HL-60/S4 treated with phorbol 12-myristate 13-acetate at 8.2 ng/mL for 4 days and 3 days (cell line): ENCODE results near the gene WBP2.
"Not testable (repeated sequence)": the region's sequence is repeated elsewhere in the genome, so short reads cannot be mapped to it uniquely, and the experiment has no call there.

Experiments
- in situ Hi-C: fragments of 300-500 bp; cut with MboI; formaldehyde crosslinking; loops from 2 replicates; pipeline ENCODE4 v1.15.0; 2022; ENCODE audit warnings: low sequenced_read_pairs

Gene WBP2

GRCh38 chr17:75818326-75818885 lies 36.7 kb downstream of the WBP2 start:
- in situ Hi-C loops: no loop called here

GRCh38 chr17:75817571-75817970 lies 37.6 kb downstream of the WBP2 start:
- in situ Hi-C loops: no loop called here

DNA sequence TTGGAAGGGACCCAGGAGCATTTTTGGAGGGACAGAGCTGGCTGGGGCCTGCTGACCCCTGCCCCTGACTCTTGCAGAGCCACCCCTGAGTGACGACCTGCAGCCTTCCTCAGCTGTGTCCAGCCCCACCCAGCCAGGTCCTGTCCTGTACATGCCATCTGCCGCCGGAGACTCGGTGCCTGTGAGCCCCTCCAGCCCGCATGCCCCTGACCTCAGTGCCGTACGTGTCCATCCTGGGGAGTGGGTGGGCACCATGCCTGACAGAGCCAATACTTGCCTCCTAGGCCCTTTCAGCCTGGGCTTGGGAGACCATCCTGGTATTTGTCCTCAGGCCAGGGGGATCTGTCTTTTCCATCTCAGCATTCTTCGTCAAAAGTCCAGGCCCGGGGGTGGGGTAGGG lies 38.4 kb downstream of the WBP2 start:
- in situ Hi-C loops: no loop called here

- in situ Hi-C loops: no loop called here
These were observed 39.7 kb downstream of the WBP2 start for GRCh38 chr17:75815399-75815798.

- in situ Hi-C loops: no loop called here
These were observed 40.2 kb downstream of the WBP2 start for GRCh38 chr17:75814900-75815373.

DNA sequence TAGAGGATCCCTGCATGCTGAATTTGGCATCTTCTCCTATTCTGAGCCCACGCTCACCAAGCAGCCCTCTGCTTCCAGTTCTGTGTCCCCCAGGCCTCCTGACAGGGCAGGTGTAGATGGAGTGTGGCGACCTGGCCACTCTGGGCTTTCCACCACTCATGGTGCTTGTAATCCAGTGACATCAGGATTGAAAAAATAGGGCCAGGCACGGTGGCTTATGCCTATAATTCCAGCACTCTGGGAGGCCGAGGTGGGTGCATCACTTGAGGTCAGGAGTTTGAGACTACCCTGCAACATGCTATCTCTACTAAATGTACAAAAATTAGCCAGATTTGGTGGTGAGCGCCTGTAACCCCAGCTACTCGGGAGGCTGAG lies 41.1 kb downstream of the WBP2 start:
- in situ Hi-C loops: no loop called here

DNA sequence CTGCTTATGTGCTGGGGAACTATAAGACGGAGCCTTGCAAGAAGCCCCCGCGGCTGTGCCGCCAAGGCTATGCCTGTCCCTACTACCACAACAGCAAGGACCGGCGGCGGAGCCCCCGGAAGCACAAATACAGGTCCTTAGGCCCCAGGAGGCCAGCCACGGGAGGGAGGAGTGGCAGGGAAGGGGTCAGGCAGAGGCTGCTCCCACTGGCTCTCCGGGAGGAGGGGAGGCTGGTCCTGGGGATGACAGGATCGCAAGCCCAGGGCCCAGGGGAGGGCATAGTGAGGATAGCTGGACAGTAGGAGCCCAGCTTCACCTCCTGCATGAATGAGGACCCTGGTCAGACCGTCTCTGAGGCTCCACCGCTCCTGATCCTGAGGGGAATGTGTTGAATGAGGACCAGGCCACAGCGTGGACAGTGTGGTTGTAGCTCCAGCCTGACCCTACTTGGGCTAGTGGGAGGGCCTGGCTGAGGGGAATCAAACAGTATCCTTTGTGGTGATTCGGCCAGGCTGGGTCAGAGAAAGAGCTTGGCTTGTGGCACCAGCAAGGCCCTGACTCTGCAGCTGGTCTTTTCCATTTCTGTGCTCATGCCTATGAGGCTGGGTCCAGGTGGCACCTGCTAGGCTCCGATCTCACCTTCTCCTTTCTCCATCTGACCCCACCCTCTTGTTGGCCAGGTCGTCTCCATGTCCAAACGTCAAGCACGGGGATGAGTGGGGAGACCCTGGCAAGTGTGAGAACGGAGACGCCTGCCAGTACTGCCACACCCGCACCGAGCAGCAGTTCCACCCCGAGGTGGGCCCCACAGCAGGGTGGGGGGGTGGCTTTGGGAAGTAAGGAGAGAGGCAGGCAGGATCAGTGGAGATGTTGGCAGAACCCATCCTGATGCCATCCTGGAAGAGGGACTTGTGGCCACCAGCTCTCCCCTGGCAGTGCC lies 41.8 kb downstream of the WBP2 start:
- in situ Hi-C loops: no loop called here

DNA sequence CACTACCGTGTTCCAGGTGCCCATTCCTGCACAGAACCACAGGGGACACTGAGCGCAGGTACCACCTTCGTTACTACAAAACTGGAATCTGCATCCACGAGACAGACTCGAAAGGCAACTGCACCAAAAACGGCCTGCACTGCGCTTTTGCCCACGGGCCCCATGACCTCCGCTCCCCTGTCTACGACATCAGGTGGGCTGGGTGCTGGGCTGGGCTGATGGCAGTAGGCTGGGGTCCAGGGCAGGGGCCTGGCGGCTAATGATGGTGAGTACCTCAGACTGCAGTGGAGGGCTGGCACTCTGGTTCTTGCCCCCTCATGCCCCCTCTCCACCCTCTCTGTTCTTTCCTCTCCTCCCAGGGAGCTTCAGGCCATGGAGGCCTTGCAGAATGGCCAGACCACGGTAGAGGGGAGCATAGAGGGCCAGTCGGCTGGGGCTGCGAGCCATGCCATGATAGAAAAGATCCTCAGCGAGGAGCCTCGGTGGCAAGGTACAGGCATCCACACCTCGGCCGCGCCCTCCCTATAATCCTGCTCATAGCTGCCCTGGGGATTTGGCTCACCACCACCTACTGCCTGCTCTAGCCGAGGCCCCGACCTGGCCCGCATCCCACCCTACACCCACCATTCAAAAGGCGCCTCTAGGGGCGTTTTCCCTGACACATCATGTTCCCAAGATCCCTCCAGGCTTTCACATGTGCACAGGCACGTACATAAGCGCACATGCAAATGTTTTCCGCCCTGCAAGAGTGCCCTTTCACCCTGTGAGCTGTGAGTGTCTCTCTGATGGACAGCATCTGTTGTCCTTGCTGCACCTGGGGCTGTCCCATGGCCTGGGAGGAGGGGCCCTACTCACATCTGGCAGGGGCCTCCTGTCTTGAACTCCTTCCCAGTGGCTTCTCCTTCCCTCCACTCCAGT lies 42.8 kb downstream of the WBP2 start:
- in situ Hi-C loops: no loop called here

GRCh38 chr17:75811174-75811573 lies 44.0 kb downstream of the WBP2 start:
- in situ Hi-C loops: no loop called here

DNA sequence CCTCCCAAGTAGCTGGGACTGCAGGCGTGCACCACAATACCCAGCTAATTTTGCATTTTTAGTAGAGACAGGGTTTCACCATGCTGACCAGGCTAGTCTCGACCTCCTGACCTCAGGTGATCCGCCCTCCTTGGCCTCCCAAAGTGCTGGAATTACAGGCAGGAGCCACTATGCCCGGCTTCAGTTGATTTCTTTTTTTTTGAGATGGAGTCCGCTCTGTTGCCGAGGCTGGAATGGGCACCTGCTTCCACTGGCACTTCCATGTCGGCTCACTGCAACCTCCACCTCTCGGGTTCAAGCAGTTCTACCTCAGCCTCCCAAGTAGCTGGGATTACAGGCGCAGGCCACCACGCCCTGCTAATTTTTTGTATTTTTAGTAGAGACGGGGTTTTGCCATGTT lies 44.4 kb downstream of the WBP2 start:
- in situ Hi-C loops: not testable (repeated sequence)

DNA sequence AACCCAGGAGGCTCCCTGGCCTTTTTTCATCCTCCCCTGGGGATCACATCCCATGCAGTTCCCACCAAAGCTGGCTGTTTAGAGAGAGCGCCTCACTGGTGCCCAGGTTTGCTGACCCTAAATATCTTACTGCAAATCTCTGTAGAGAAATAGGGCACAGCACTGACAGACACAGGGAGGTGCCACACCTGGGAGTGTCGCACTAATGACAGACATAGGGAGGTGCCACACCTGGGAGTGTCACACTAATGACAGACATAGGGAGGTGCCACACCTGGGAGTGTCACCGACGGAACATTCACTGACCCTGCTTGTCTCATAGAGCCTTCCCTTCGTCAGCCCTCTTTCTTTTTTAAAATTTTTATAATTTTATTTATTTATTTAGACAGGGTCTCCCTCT lies 44.9 kb downstream of the WBP2 start:
- in situ Hi-C loops: no loop called here

GRCh38 chr17:75809631-75810111 lies 45.5 kb downstream of the WBP2 start:
- in situ Hi-C loops: no loop called here

DNA sequence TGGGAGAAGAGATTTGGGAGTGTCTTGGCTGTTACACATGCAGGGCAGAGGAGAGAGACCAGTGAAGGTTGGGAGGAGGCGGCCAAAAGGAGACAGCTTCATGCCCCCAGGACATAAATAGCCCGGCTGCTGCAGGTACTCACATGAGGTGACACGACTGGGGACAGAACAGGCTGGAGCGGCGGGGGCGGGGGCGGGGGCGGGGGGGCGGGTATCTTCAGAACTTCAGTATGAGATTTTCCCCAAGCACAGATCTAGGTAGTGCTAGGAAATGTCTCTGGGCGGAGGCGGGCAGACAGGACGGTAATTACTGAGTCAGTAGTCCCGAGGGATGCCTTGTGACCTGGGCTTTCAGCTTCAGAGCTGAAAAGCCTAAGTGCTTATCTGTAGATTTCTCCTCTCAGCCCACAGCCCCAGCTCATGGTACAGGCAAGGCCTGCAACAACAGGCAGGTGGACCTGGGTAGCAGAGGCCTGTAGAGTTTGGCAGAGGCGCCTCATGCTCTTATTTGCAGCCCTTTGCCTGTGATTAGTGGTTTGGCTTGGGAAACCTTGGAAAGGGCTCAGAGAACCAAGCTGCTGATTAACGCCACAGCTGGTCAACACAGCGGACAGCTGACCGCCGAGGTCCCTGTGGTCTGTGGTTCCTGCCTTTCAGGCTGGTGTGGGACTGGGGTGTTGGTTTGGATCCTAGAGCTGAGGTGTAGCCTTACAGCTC lies 46.1 kb downstream of the WBP2 start:
- in situ Hi-C loops: no loop called here

DNA sequence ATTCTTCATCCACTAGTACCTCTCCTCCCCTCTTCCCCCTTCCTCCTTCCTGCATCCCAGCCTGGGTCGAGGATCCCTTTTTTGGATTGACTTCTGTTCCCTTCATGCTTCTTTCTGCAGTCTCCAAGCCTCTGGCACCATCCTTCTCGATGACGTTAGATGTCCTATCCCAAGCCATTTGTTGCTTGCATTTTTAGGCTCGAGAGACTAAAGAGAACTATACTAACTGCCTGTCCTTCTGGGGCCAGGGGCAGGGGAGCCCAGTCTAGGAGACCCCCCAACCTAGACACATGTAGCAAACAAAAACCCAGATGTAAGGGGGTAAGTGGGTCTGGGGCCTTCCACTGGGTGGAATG lies 46.6 kb downstream of the WBP2 start:
- in situ Hi-C loops: no loop called here

GRCh38 chr17:75807861-75808260 lies 47.3 kb downstream of the WBP2 start:
- in situ Hi-C loops: no loop called here

DNA sequence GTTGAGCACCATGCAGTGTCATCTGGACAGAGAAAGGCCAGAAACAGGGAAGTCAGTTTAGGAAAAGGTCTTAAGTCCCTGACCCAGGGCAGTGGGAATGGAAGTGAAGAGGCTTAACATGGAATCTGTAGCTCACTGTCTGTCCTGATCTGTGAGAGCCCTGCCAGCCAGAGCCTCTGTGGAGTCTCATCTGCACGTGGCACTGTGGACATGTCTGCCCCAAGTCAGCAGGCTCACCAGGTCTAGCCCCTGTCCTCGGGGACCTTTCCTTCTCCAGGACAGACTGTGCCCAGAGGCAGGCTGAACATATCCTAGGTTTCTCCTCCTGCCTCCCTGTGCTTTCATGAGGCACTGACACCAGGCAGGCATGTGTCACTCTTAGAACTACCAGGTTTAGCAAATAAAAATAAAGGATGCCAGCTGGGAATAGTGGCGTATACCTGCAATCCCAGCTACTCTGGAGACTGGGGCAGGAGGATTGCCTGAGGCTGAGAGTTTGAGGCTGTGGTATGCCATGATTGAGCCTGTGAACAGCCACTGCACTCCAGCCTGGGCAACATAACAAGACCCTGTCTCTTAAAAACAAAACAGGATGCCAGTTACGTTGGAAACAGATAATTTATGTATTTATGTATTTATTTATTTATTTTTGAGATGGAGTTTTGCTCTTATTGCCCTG lies 48.2 kb downstream of the WBP2 start:
- in situ Hi-C loops: no loop called here

DNA sequence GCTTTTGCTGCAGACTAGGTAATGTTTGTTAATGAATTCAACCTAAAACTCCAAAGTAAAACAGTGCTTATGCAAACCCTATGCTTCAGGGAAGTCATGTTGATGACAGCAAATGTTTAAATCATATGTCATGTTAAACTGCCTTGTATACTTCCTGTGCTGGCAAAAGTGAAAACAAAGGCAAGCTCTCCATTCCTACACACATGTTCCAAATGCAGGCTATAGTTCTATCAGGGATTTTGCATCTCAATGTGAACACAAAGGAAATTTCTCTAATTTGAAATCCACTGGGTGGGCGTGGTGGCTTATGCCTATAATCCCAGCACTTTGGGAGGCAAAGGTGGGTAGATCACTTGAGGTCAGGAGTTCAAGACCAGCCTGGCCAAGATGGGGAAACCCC lies 51.3 kb downstream of the WBP2 start:
- in situ Hi-C loops: no loop called here

GRCh38 chr17:75799402-75799801 lies 55.7 kb downstream of the WBP2 start:
- in situ Hi-C loops: no loop called here

- in situ Hi-C loops: no loop called here
These were observed 59.1 kb downstream of the WBP2 start for GRCh38 chr17:75795820-75796607.
